Muscle of back (tissue), 11 donors: ENCODE measurements around the gene SMIM41. TPM values are rescaled to one million over a fixed set of nuclear protein-coding genes. Genes with fewer than 3 reads are reported as not detected.

ENCODE experiments used
- DNase-seq, 3 donors: peaks; one replicate each; pipeline versions ENCODE4 v3.0.0 to v3.0.0-alpha.2; 2013
- polyA plus RNA-seq, 10 donors: library from polyadenylated mRNA; unstranded; fragments of 120-200 nt; gene quantifications; one replicate each; pipeline ENCODE4 v1.2.1, GENCODE V29; 2013; ENCODE audit not compliant: insufficient read length in 10 of 10

SMIM41 gene
- polyA plus RNA-seq, 10 donors: 0.16 to 0.36 (median 0.20) TPM; not detected in 6

DNA sequence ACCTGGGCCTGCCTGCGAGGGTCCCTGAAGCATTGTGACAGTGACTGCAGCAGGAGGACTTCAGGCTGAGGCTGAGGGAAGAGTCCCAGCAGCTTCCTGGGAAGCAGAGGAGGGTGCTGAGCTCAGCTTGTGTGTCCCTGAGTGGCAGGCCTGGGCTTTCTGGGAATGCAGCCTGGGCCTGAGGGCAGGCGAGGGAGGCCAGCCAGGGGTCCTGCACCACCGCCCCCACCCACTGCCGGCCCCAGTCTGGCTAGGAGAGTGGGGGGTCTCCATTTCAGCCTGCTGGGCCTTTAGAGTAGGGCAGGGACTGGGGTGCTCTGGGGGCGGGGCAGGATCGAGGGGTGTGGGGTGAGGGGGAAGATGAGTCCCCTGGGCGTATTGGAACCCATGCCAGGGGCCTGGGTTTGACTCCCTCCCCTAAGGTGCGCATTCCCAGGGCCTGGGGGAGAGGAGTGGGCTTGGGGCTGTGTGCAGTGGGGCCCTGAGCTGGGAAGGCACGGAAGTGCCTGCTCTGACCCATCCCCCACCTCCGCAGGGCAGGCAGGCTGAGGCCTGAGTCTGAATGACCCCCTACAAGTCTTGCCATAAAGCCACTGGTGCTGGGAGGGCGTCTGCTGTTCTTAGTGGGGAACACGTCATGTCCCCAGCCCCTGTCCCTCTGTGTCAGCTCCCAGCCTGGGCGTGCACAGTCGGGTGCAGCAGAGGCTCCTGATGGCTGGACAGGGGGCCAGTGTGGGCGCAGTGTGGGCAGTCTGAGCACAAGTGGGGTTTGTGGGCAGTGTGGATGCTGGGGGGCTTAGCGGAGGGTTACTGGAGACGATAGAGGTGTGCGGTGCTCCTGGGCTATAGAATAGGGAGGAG, 66.0 kb downstream of the SMIM41 start:
- DNase-seq: no peak

DNA sequence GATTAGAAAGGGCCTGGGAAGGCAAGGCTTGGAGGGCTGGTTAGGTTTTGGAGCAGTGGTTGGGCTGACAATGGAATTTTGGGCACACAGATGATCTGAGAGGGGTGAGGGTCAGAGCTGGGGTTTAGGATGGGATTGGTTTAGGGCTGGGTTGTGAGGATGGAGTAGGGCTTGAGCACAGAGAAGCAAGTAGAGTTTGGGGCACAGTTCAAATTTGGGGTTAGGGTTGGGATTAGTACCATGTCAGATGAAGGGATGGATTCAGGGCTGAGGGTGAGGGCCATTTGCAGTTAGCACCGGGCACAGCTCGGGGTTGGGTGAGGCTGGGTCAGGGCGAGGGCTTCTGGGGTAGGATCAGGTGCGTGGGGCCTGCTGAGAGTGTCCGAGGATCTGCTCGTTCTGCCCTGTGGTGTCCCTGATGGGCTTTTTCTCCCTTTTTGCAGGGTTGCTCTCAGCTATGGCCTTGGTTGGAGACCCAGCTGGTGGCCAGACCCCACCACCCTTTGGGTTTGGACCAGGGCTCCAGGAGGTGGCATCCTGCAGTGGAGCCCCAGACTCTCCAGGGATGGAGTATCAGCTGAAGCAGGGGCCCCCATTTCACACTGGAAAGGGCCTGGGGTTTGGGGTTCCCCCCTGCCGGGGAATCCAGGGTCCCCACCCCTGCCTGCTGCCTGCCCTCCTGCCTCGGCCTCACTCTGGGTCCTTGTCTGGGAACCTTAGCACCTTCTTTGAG, 66.8 kb downstream of the SMIM41 start:
- DNase-seq: no peak

DNA sequence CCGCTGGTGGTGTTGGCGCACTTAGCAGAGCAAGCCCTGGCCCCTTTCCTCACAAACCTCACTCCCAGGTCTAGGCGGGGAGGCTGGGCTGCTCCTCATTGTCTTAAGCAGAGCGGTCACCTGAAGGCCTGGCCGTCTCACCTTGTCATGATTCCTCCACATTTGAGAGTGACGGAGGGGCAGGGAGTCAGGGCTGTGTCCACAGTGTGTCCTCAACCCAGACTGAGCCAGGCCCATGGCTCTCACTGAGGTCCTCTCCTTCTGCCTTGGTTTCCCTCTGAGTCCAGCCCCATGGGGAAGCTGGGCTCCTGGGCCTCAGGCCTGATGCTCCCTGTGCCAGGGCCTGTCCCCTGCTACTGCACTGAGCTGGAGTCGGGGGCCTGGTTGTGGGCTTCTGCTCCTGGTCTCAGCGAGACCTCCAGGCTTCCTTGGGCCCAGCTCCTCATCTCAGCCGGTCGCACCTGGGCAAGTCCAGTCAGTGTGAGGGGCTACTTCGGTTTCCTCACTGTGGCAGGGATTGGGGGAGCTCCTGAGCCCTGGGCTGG, 67.4 kb downstream of the SMIM41 start:
- DNase-seq: no peak

DNA sequence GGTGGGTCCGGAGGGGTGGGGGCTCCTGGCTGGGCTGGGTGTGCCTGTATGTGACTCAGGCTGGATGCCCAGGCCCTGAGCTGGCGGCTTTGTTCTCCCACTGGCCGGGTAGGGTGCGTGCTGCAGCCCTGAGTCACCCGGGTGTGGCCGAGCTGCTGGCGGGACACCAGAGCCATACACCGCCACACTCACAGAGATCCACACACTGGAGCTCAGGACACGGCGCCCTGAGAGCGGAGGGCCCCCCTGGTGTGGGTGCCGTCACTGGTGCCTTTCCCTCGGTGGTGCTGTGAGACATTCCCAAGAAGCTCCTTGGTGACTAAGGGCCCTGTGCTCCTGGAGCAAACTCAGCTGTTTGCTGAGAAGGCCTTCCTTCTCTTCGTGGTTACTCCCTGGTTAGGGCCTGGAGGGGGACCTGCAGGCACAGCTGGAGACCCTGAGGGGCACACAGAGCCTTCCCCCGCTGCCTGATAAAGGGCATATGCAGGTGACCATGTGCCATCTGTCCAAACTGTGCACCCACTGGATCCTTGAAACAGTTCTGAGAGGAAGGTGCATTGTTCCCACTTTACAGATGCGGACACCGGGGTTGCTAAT, 68.0 kb downstream of the SMIM41 start:
- DNase-seq: peak; percentile 51 to 95 (median 74)

DNA sequence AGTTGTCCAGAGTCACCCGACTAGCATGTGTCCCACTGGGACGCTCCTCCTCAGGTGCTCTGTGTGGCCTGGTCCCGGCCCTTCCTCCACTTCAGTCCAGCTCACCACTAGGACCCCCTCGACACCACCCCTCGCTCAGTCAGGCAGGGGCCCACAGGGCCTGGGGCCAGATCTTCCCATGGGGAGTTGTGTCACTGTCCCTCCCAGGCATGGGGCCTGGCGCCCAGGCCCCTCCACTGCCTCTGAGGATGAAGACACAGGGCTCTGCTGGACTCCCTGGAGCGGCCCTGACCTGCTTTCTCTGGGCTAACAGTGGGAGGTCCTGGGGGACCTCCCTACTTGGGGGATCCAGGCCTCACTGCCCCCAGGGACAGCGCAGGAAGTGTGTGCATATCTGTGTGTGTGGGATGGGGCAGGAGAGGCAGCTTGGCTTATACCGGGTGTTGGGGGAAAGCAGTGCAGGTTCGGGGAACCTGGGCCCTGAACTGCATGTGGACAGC, 68.5 kb downstream of the SMIM41 start:
- DNase-seq: no peak

DNA sequence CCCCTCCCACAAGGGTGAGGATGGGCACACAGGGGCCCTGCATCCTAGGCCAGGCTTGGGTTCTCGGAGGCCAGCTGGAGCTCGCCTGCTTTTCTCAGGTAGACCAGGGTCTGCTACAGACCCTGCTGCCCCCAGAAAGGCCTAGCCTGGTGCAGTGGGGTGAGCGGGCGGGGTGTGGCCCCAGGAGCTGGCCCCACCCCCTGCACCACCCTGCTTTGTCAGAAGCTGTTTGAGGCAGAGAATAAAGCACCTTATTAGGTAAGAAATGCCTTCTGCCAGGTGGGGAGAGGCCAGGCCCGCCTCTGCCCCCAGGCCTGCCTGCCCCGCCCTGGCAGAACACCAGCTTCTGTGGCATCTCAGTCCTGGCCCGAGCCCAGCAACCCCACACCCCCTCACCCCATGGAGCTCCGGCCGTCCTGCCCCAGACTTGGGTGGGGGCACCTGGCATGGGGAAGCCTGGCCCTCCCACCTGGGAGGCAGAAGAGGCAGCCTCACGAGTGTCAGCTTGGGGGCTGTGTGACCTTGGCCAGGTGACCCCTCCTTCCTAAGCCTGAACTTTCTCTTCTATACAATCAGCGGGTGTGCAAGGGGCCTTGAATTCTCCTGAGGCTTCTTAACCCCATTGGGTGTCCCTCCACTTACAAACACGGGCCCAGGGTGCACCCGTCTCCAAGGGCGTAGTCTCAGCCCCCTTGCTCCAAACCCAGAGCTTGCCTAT, 69.1 kb downstream of the SMIM41 start:
- no peak for DNase-seq

DNA sequence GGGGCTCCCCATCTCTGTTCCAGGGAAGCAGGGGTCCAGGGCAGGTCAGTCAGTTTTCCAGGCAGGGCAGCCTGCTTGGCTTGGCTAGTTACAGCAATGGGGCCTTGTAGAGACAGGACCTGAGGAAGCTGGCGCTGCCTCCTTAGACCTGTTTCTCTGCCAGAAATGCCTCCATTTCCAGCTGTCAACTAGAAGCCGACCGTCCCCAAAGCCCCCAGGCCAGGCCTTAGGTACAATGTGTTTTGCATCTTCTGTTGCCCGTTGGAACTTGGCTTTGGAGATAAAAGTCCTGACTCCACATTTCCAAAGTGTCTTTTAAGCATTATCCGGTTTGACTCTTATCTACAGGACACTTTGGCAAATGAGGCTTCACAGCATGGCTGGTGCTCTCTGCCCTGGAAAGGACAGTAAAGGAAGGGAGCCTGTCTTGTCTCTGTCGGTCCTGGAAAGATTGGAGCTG, 69.7 kb downstream of the SMIM41 start:
- DNase-seq: no peak

DNA sequence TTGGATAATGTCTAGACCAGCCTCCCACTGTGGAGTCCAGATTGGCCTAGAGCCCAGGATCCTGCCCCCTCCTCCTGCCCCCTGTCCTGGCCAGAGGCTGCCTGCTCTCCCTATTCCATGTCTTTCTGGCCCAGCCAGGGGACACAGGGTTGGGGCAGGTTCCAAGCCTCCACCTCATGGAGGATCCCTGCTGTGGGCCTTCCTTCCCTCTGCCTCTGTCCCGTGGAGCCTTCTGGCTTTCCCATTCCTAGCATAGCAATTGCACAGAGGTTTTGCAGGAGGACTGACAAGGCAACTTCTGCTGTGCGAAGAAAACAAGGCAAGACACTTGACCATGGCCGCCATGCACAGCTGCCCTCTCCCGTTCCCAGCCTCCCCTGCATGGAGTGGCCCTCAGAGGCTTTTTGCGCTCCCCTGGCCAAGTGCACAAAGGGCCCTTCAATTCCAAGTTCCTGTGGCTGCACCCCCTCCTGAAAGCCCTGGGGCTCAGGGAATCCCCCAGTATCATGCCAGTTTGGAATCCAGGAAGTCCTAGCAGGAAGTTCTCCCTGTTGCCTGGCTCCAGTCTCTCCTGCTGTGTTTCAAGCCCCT, 70.2 kb downstream of the SMIM41 start:
- DNase-seq: no peak

DNA sequence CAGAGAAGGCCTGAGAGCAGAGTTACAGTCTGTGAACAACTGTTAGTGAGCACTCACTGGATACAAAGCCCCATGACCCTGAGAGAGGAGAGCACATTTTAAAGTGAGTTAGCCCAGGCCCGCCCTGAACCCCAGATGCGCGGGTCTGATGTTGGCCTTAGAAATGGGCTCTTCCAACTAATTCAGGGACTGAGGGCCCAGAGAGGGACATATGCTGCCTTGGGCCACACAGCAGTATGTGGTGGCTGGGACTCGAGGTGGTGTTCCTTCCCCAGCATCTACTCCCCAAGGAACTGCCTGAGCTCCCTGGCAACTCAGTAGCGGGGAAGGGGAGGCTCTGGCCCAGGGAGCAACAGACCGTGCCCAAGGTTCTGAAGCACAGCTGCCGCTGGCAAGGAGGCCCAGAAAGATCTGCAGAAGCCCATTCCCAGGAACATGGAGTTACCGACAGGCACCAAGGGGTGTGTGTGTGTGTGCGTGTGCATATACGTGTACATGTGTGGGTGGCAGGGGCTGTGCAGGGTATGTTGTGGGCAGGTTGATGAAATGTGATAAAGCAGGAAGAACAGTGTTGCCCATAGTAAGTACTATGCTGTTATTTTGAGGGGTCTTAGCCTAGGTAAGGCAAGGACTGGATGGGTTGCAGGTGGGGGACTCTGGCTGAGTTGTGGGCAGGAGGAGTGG, 71.8 kb downstream of the SMIM41 start:
- no peak for DNase-seq

DNA sequence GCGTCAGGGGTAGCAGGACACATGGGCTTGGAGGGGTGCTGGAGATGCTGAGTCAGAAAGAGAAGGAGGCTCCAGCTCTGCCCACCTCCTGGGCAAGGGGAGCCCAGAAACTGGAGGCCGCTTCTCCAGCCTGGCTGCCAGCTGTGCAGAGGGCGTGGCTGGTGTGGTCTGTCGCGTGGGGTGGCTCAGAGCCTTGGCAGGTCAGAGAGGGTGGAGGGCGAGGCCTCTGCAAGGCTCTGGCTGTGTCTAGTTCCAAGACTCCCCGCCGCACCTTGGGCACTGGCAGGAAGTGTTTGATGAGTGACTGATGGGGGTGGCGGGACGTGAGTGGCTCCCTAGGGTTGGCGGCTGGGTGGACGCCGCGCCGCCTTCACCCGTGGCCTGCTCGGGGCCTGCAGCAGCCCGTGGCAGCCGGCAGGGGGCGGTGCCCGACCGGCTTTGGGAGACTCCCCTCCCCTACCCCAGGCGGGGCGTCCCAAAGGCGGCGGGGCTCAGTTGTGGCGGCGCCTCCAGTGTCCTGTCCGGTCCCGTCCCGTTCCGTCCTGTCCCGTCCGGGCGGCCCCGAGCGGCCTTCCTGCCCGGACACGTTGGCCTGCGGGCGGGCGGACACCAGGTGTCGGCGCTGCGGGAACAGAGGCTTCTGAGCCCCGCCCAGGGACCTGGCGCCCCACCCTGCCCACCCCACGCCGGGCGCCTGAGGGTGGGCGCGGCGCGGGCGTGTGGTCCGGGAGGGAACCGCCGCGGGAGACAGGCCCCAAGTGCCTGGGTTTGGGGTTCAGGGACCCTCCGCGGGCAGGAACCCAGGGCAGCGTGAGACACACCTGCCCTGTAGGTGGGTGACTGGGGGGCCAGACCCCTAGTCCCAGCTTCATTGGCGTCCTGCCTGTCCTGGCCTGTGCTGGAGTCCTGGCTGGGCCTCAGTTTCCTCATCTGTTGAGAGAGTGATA, 72.6 kb downstream of the SMIM41 start:
- peak in 2 of 3 donors; percentile 45 to 75 for DNase-seq

DNA sequence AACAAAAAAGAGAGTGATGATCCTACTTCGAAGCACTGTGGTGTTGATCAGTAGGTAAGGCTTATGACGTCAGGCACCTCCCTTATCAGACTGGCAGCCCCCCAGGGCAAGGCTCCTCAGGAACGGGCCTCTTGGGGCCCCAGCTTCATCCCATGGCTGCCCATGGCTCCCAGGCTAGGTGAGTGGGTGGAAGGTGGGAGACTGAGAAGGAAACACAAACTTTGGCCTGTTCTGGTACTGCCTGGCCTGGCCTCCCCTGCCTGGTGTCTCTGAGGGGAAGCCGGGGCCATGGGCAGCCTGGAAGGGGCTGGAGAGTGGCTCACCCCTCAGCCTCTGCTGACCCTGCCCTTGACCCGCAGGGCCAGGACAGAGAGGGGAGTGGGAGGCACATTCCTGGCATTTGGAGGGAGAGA, 73.4 kb downstream of the SMIM41 start:
- DNase-seq: no peak

DNA sequence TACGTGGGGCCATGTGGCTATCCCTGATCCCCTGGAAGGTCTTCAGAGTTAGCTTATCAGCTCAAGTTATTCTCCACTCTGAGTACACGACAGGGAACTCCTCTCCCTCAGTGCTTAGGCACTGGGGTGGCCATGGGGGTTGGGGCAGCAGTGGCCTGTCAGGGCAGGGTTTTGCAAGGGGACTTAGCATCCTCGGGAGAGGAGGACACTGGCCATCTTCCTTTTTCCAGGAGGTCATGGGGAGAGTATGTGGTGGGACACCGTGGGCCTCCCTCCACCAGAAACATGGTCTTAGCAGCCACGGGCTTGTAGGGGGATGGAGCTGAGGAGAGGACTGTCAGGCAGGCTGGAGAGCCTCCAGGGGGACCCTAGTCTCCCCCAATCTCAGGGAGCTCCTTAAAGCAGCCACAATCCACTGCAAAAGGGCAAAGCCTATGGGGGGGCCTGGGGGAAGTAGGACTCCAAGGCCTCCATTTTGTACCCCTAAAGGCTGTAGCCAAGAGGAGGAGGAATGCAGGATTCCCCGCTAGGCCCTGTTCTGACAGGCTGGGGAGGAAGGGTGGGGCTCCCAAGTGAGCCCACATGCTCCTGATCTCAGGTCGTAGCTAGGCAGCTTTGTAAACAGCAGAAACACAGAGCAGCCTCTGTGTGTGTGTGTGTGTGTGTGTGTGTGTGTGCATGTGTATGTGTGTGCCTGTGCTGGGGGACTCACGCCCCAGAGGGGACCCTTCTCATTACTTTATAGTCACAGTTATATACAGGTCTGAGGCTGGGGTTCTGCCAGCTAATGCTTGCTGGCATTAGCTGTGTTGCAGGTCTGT, 75.8 kb downstream of the SMIM41 start:
- DNase-seq: peak in 1 of 3 donors; percentile 63

DNA sequence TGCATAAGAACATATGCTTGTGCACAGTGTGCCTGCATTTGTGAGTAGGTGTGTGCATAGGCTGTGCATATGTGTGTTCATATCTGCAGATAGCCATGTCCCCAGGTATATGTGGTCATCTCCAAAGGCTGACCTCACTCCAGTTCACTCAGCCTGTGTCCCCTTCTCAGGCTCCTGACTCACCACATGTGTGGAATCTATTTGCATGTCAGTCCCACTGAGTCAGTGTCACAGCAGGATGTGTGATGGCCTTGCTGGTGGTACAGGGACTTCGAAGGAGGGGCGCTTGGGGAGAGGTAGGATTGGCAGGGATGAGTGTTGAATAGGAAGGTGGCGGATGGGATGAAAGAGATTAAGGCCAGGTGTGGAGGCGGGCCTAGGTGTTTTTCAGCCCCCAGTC, 76.8 kb downstream of the SMIM41 start:
- DNase-seq: no peak

DNA sequence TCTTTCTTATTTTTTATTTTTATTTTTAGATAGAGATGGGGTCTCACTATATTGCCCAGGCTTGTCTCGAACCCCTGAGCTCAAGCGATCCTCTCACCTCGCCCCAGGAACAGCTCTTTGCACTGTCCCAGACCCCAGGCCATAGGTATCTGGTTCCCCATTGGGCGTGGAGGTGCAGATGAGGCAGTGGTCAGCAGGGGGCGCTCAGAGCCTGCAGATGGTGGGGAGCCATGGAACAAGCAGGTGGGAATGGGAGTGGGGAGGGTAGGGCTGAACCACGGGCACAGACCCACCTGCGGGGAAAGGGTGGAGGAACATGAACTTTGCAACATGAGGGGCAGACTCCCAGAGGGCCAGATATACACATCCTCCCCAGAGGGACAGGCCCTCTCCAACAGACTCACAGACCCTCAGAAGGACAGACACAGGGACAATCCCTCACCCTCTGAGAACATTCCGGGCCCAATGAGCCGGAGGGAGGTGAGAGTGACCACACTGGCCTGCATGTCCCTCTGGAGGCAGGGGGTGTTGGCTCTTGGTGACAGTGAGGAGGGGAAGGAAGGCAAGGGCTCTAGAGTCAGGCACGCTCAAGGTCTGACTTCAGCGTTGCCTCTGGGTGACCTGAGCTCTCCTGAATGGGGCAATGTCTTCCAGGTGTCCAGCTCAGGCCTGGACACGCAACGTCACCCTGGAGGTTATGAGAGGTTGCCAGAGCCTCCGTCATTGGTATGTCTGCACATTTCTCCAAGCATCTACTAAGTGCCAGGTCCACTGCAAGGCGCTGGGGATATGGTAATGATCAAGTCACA, 77.5 kb downstream of the SMIM41 start:
- DNase-seq: peak in 2 of 3 donors; percentile 74 to 77

DNA sequence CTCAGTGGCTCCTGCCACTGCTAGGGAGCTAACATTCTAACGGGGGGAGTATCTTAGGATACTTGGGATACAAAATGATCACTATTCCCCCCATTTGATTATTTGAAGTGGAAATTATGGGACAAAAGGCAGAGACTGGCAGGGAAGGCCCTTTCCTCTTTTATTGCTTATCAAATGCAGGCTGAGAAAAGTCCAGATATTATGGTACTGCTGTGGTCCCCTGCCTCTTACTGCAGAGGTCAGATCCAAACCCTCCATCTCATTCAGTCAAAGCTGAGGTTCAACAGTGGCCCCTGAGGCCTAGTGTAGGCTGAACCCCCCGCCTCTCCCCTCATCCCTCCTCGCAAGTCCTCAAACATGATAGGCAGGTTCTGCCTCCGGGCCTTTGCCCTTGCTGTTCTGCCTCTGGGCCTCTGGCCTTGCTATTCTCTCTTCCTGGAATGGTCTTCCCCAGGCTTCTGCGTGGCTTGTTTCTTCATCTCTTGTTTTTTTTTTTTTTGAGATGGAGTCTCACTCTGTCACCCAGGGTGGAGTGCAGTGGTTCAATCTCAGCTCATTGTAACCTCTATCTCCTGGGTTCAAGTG, 78.2 kb downstream of the SMIM41 start:
- no peak for DNase-seq
